Chondrocyte (in vitro differentiated cells): ENCODE results near the gene IKZF1. TPM values are rescaled to one million over a fixed set of nuclear protein-coding genes. Genes with fewer than 3 reads are reported as not detected.

Experiments used
- DNase-seq: peaks from one replicate; pipeline ENCODE4 v3.0.0; 2021; ENCODE audit warnings: mixed read lengths, low spot score
- H3K27ac Mint-ChIP-seq: one replicate; pipeline ENCODE4 v1.8.0; 2021; ENCODE audit warnings: mild to moderate bottlenecking, moderate library complexity, mixed read lengths; ENCODE audit not compliant: unreplicated experiment
- H3K27me3 Mint-ChIP-seq: 2 replicates; pipeline ENCODE4 v1.8.0; 2021; ENCODE audit warnings: low read depth, mixed read lengths
- H3K36me3 Mint-ChIP-seq: 2 replicates; pipeline ENCODE4 v1.8.0; 2021; ENCODE audit warnings: low read depth, mixed read lengths
- H3K4me1 Mint-ChIP-seq: 2 replicates; pipeline ENCODE4 v1.8.0; 2021; ENCODE audit warnings: low read depth, mild to moderate bottlenecking, mixed read lengths
- H3K4me3 Mint-ChIP-seq: one replicate; pipeline ENCODE4 v1.8.0; 2021; ENCODE audit warnings: mild to moderate bottlenecking, moderate library complexity, mixed read lengths; ENCODE audit not compliant: unreplicated experiment
- H3K9me3 Mint-ChIP-seq: 2 replicates; pipeline ENCODE4 v1.8.0; 2021; ENCODE audit warnings: low read depth, mixed read lengths
- CTCF ChIP-seq: fragments of 200-600 bp; sonication (generic); IDR thresholded peaks from 2 replicates; pipeline ENCODE4 v1.5.0; 2021; ENCODE audit warnings: antibody characterized with exemption, mild to moderate bottlenecking, moderate library complexity
- total RNA-seq: library from RNA; stranded (reverse); gene quantifications from 3 replicates; pipeline ENCODE4 v1.2.1, GENCODE V29; 2021

IKZF1 gene
- total RNA-seq, 1 donor from 2014 or later: not detected

DNA sequence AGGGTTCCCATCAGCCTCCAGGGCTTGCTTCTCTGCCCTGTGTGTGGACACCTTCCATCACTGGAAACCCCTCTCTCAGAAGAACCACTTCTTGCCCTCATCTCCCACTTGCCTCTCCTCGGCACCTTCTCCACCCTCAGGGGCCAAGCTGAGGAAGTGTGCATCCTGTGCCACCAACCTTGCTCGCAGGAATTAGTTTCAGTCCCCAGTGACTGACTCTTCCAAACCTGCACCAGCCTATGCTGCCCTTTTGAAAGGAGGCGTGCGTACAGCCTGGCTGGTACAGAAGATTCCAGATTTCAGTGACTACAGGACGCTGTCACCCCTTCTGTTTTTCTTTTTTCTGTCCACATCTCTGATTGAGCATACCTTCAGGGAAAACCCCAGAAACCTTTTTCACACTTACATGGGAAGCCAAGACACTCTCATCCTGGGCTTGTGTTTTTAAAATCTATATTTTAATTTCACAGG is 67.1 kb downstream of the IKZF1 start:
- Mint-ChIP-seq H3K9me3 (peaks cover 9% of the 10 kb centered on the region), H3K4me3 (no peak overlapping the region), H3K4me1 (no peaks in the 10 kb centered on the region), H3K36me3 (no peaks in the 10 kb centered on the region), H3K27ac (no peak overlapping the region), H3K27me3 (peaks cover 24% of the 10 kb centered on the region)
- no peak for DNase-seq
- no peak for TF ChIP-seq CTCF

DNA sequence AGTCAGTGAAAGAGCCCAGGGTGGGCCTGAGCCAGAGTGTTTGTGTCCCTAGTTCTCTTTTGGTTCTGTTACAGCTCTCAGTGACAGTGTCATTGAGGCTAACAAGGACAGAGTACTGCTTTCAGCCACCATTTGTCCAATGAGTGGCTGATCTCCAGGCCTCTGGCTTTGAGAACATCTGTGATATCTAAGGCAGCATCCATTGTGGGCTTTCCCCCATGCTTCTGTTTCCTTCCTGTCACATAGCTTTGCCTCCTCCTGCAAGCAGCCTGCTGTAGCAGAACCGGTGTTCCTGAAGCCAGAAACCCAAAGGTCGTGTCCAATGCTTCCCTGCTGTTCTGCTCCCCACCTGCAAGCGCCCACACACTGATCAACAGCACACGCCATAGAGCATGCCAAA is 68.4 kb downstream of the IKZF1 start:
- no peak overlapping the region for H3K4me3 Mint-ChIP-seq

DNA sequence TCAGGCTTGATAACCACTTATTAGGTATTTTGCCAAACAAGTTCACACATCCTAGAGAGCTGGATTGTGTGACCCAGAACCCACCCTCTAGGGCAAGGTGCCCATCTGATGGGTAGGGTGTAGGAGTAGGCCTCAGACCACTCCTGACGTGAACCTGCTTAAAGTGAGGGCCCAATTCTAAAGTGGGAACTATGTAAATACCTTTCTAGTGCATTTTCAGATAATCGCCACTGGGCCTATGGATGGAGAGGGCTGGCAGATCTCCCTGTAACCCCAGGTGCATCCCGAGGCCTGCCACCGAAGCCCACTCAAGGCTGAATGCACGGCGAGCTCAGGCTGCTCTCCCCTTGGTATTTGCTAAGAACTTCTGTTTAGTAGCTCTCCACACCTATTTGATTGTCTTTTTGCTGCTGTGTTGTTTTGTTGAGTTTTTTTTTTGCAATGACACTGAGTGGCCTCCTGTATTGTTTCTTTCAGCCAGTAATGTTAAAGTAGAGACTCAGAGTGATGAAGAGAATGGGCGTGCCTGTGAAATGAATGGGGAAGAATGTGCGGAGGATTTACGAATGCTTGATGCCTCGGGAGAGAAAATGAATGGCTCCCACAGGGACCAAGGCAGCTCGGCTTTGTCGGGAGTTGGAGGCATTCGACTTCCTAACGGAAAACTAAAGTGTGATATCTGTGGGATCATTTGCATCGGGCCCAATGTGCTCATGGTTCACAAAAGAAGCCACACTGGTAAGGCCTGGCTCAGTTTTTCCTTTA is 71.7 kb downstream of the IKZF1 start:
- no peaks in the 10 kb centered on the region for H3K4me1 Mint-ChIP-seq
- no peaks in the 10 kb centered on the region for H3K9me3 Mint-ChIP-seq
- TF ChIP-seq CTCF: no peak
- no peak overlapping the region for H3K27ac Mint-ChIP-seq
- H3K27me3 Mint-ChIP-seq: peaks cover 42% of the 10 kb centered on the region
- H3K36me3 Mint-ChIP-seq: no peaks in the 10 kb centered on the region
- no peak for DNase-seq
- no peak overlapping the region for H3K4me3 Mint-ChIP-seq

More for the DNA sequence above, 68.4 kb downstream of the IKZF1 start:
- no peak for DNase-seq
- H3K27ac Mint-ChIP-seq: no peak overlapping the region
- no peaks in the 10 kb centered on the region for H3K36me3 Mint-ChIP-seq
- no peak for TF ChIP-seq CTCF
- peaks cover 25% of the 10 kb centered on the region for H3K27me3 Mint-ChIP-seq
- no peaks in the 10 kb centered on the region for H3K4me1 Mint-ChIP-seq
- peaks cover 9% of the 10 kb centered on the region for H3K9me3 Mint-ChIP-seq

- no peak for TF ChIP-seq CTCF
- peaks cover 42% of the 10 kb centered on the region for H3K27me3 Mint-ChIP-seq
- no peak overlapping the region for H3K4me3 Mint-ChIP-seq
- H3K27ac Mint-ChIP-seq: no peak overlapping the region
- no peak for DNase-seq
- H3K4me1 Mint-ChIP-seq: no peaks in the 10 kb centered on the region
- H3K9me3 Mint-ChIP-seq: no peaks in the 10 kb centered on the region
- no peaks in the 10 kb centered on the region for H3K36me3 Mint-ChIP-seq
These were observed 72.8 kb downstream of the IKZF1 start for GRCh38 chr7:50377356-50377755.

DNA sequence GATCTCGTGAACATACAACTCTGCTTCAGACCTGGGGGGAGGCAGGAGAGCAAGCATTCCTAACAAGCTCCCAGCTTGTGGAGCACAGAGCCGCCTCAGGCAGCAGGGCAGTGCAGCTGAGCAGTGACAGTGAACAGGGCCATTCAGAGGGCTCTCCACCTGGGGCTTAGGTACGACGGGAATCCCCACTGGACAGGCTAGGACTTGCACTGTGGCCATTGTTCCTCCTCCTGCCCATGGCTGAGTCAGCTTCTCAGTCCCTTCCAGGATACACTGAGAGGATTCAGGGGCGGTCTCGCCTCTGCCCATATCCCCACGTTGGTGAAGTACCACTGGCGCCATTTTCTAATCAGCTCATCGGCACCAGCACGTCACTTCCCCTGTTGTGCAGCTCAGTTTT is 74.6 kb downstream of the IKZF1 start:
- no peak for TF ChIP-seq CTCF
- Mint-ChIP-seq H3K4me3 (no peak overlapping the region), H3K27me3 (peaks cover 45% of the 10 kb centered on the region), H3K4me1 (no peaks in the 10 kb centered on the region), H3K27ac (no peak overlapping the region), H3K36me3 (no peaks in the 10 kb centered on the region), H3K9me3 (no peaks in the 10 kb centered on the region)
- no peak for DNase-seq
